D721Med (cell line): Measurements from ENCODE around the gene CNN3.

Experiments
- DNase-seq: peaks from one replicate; pipeline ENCODE4 v3.0.0; 2011; ENCODE audit warnings: low spot score; ENCODE audit not compliant: insufficient read length
- FAIRE-seq: peaks from 2 replicates; lab custom pipeline; 2011; peaks lifted over from hg19 to GRCh38; lab: Jason Lieb, UNC
- CTCF ChIP-seq: IDR thresholded peaks from 2 replicates; pipeline ENCODE4 v1.5.1; 2012; ENCODE audit warnings: mild to moderate bottlenecking, control low read depth; ENCODE audit not compliant: insufficient read depth; ENCODE audit errors: missing control alignments

Gene CNN3

GRCh38 chr1:94922761-94923331 is 4.1 kb downstream of the CNN3 start:
- no peak for DNase-seq
- no peak for TF ChIP-seq CTCF
- no peak for FAIRE-seq

- DNase-seq (no peak), FAIRE-seq (no peak)
- no peak for TF ChIP-seq CTCF
These were observed 4.9 kb downstream of the CNN3 start for GRCh38 chr1:94921977-94922376.

GRCh38 chr1:94920061-94920460 is 6.8 kb downstream of the CNN3 start:
- DNase-seq (no peak), FAIRE-seq (no peak)
- no peak for TF ChIP-seq CTCF

- DNase-seq (no peak), FAIRE-seq (no peak)
- TF ChIP-seq CTCF = no peak
These were observed 7.5 kb downstream of the CNN3 start for GRCh38 chr1:94919241-94920030.

- TF ChIP-seq CTCF = no peak
- DNase-seq = no peak
- FAIRE-seq = no peak
These were observed 9.7 kb downstream of the CNN3 start for GRCh38 chr1:94917251-94917650.

- no peak for TF ChIP-seq CTCF
- DNase-seq (no peak), FAIRE-seq (no peak)
These were observed 14.4 kb downstream of the CNN3 start for GRCh38 chr1:94912263-94913184.
